Measurements from ENCODE around the gene MICALL1.

The MICALL1 gene

GRCh38 chr22:37982151-37982785, 76.2 kb downstream of the MICALL1 start:
- no peak overlapping the region for H3K4me3 ChIP-seq (ENCODE audit: low read depth, low read length)
- no peak for TF ChIP-seq CTCF (IDR thresholded peaks at IDR 0.05; ENCODE audit: low read depth, low read length)

GRCh38 chr22:37982938-37983859, 77.1 kb downstream of the MICALL1 start:
- no peak overlapping the region for H3K4me3 ChIP-seq (ENCODE audit: low read depth, low read length)
- peak; percentile 27; the same call in 1 of the 2 replicates for TF ChIP-seq CTCF (IDR thresholded peaks at IDR 0.05; ENCODE audit: low read depth, low read length)

GRCh38 chr22:37983860-37984791, 78.0 kb downstream of the MICALL1 start, which contains the start of gene SOX10:
Gene SOX10 (minus strand): TSS chr22:37984555. CDS start chr22:37983784, 771 bp downstream.
- TF ChIP-seq CTCF (IDR thresholded peaks at IDR 0.05; ENCODE audit: low read depth, low read length) = no peak
- H3K4me3 ChIP-seq (ENCODE audit: low read depth, low read length) = no peak within 1 kb of the TSS

- no peak for TF ChIP-seq CTCF (IDR thresholded peaks at IDR 0.05; ENCODE audit: low read depth, low read length)
- H3K4me3 ChIP-seq (ENCODE audit: low read depth, low read length) = no peak overlapping the region
Measured at GRCh38 chr22:37985050-37985585, 79.0 kb downstream of the MICALL1 start.

GRCh38 chr22:37985751-37986281, 79.7 kb downstream of the MICALL1 start:
- no peak overlapping the region for H3K4me3 ChIP-seq (ENCODE audit: low read depth, low read length)
- TF ChIP-seq CTCF (IDR thresholded peaks at IDR 0.05; ENCODE audit: low read depth, low read length) = no peak

- no peak for TF ChIP-seq CTCF (IDR thresholded peaks at IDR 0.05; ENCODE audit: low read depth, low read length)
Measured at GRCh38 chr22:37986371-37986770, 80.3 kb downstream of the MICALL1 start.

More at GRCh38 chr22:37986371-37986770, 80.3 kb downstream of the MICALL1 start:
- H3K4me3 ChIP-seq (ENCODE audit: low read depth, low read length) = no peak overlapping the region
